Midbrain (tissue), 1 donor: Measurements from ENCODE around the gene GPR33.
"Not testable (repeated sequence)": the region's sequence is repeated elsewhere in the genome, so short reads cannot be mapped to it uniquely, and the experiment has no call there.

Experiments
- DNase-seq: peaks from one replicate; lab custom pipeline; 2025; lab: John Stamatoyannopoulos, UW

Gene GPR33

GRCh38 chr14:31487886-31488285 lies at the start of gene GPR33:
GPR33 (minus strand) TSS chr14:31488039; CDS start chr14:31483965, 4,074 bp downstream.
- DNase-seq: no peak

DNA sequence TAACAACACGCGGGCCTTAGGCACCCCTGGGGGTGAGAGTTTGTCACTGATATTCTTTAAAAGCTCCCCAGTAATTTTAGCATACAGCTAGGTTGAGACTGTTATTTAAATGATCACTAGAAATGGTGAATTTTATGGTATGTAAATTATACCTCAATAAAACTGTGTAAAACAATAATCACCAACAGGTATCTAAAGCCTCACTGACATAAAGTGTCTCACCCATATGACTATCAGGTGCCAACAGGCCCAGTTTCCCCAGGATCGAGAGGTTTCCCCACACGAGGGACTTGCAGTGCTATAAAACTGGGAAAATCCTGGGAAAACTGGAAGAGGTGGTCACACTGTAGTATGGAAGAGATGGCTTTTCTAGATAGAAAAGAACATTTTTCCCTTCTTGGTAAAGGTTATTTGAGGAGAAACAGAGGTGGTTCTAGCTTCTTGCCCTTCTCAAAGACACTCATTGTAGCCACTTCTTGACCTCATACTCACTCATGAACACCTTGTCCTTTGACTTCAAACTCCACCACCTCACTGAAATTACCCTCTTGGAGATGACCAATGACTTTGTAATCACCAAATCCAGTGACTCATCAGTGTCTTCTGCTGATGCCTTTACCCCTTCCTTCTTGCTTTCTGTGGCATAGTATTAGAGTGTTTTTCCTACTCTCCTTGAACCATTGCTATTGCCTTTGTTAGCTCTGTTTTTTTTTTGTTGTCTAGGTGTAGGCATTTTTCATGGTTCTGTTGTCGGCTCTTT lies 48.5 kb upstream of the GPR33 start:
- no peak for DNase-seq

DNA sequence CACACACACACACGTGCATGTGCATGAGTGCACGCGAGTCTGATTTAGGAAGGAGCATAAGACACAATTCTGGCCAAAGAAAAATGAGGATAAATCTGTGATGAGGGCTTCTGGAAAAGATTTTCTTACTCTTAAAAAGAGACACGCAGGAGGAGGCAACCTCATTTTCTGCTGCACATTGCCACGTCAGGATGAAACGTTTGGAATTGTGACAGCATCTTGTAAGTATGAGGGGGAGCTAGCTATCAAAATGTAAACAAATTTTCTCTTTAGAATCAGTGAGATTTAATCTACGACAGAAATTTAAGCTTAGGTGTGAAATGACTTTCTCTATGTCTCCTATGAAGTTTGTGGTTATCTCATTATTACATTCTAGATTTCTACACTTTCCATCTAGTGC lies 42.3 kb upstream of the GPR33 start:
- DNase-seq: no peak

GRCh38 chr14:31529053-31529452 lies 41.2 kb upstream of the GPR33 start:
- no peak for DNase-seq

GRCh38 chr14:31527546-31527945 lies 39.7 kb upstream of the GPR33 start:
- no peak for DNase-seq

DNA sequence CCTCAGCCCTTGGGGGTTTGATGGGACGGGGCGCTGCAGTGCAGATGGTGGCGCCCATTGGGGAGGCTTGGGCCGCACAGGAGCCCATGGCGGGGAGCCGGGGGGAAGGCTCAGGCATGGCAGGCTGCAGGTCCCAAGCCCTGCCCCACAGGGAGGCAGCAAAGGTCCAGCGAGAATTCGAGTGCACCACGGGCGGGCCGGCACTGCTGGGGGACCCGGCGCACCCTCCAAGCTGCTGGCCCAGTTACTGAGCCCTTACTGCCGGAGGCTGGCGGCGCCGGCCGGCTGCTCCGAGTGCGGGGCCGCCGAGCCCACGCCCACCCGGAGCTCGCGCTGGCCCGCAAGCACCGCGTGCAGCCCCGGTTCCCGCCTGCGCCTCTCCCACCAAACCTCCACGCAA lies 39.2 kb upstream of the GPR33 start:
- DNase-seq: no peak

- no peak for DNase-seq
Observed at GRCh38 chr14:31510855-31511254, 23.0 kb upstream of the GPR33 start.

- DNase-seq: no peak
Observed at GRCh38 chr14:31510222-31510621, 22.4 kb upstream of the GPR33 start.

- no peak for DNase-seq
Observed at GRCh38 chr14:31508135-31508534, 20.3 kb upstream of the GPR33 start.

GRCh38 chr14:31505411-31505810 lies 17.6 kb upstream of the GPR33 start:
- DNase-seq: no peak

GRCh38 chr14:31501870-31502269 lies 14.0 kb upstream of the GPR33 start:
- no peak for DNase-seq

DNA sequence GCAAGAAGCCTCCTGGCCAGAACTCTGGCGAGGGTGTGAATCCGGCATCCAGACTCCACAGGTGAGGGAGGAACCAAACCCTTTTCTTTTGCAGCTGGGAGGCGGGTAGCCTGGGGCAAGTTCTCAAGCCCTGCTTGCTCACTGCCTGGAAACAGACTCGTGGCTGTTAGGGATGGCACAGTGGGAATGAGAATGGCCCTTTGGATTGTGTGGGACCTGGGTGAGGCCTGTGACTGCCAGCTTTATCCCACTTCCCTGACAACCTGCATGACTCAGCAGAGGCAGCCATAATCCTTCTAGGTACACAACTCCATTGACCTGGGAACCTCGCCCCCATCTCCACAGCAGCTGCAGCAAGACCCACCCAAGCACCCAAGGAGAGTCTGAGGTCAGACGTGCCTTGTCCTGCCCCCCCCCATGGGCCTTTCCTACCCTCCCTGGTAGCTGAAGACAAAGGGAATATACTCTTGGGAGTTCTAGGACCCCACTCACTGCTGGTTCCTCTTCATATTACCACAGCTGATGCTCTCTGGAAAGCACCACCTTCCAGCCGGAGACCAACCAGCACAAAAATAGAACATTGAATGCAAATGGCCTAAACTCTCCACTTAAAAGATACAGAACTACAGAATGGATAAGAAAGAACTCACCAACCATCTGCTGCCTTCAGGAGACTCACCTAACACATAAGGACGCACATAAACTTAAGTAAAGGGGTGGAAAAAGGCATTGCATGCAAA lies 5.1 kb upstream of the GPR33 start:
- DNase-seq: no peak

DNA sequence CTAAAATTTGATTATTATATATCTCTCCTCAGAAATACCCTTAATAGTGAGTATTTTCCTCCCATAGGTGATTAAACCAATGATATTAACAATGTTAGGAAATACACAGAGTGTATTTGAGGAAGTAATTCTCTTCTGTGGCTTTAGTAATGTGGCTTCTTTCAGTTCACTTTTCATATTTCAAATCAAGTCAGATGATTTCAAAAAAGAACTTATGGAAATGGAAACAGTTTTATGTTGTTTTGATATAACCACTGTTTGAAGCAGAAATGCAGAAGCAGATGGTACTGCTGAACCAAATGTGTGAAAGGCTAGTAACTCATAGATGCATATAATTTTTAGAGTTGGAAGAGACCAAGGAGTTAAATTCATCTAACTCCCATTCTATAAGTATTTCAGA lies 1.9 kb upstream of the GPR33 start:
- DNase-seq: no peak

- DNase-seq: no peak
Observed at GRCh38 chr14:31486764-31487163, 1.1 kb downstream of the GPR33 start.

DNA sequence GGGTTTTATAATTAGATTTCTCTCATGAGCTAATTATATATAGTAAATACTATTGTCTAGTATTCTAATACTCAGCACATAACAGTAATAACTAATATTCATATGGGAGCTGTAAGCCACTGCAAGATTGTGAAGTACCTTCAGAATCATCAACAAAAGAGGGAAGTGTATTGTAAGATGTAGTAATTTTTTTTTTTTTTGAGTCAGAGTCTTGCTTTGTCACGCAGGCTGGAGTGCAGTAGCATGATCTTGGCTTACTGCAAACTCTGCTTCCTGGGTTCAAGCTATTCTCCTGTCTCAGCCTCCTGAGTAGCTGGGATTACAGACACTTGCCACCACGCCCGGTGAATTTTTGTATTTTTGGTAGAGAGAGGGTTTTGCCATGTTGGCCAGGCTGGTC lies 3.1 kb downstream of the GPR33 start:
- no peak for DNase-seq

GRCh38 chr14:31480156-31480555 lies 7.7 kb downstream of the GPR33 start:
- no peak for DNase-seq

- DNase-seq: peak; percentile 63
Observed at GRCh38 chr14:31479027-31479426, 8.8 kb downstream of the GPR33 start.

- no peak for DNase-seq
Observed at GRCh38 chr14:31477248-31477647, 10.6 kb downstream of the GPR33 start.

- DNase-seq: no peak
Observed at GRCh38 chr14:31476131-31476866, 11.5 kb downstream of the GPR33 start.

GRCh38 chr14:31466554-31466953 lies 21.3 kb downstream of the GPR33 start:
- no peak for DNase-seq

DNA sequence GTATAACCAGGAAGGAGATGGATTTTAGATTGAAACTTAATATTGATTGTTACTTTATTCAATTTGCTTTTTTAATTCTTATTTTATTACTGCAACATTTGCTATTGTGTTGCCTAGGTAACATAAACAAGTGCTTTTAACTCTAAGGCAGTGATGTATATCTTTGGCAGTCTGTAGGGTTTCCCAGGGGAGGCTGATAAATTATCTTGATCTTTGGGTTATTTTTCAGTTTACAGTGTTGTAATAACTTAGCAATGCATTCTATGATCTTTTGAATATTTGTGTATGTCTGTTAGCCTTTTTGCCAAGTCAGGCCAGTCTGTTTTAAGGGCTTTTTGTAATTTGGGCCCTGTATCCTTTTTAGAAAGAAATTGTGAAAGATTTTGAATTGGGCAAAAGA lies 22.7 kb downstream of the GPR33 start:
- no peak for DNase-seq

GRCh38 chr14:31462450-31462849 lies 25.4 kb downstream of the GPR33 start:
- DNase-seq: not testable (repeated sequence)

DNA sequence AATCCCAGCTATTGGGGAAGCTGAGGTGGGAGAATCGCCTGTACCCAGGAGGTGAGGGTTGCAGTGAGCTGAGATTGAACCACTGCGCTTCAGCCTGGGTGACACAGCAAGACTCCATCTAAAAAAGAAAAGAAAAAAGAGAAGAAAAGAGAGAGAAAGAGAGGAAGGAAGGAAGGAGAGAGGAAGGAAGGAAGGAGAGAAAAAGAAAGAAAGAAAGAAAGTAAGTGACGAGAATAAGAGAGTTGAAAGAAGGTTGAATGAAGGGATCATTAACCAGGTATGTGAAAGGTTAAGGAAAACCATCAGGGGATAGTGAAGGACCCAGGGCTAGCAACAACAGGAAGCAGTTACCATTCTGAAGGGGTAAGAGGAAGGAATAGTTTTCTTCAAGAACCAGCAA lies 26.3 kb downstream of the GPR33 start:
- no peak for DNase-seq
